DLD1 (cell line): ENCODE results near the gene RAMP3.

Experiments used
- in situ Hi-C: cut with HindIII; loops from 2 replicates; pipeline ENCODE4 v1.10.0; 2017; ENCODE audit warnings: low sequenced_read_pairs

RAMP3 gene

DNA sequence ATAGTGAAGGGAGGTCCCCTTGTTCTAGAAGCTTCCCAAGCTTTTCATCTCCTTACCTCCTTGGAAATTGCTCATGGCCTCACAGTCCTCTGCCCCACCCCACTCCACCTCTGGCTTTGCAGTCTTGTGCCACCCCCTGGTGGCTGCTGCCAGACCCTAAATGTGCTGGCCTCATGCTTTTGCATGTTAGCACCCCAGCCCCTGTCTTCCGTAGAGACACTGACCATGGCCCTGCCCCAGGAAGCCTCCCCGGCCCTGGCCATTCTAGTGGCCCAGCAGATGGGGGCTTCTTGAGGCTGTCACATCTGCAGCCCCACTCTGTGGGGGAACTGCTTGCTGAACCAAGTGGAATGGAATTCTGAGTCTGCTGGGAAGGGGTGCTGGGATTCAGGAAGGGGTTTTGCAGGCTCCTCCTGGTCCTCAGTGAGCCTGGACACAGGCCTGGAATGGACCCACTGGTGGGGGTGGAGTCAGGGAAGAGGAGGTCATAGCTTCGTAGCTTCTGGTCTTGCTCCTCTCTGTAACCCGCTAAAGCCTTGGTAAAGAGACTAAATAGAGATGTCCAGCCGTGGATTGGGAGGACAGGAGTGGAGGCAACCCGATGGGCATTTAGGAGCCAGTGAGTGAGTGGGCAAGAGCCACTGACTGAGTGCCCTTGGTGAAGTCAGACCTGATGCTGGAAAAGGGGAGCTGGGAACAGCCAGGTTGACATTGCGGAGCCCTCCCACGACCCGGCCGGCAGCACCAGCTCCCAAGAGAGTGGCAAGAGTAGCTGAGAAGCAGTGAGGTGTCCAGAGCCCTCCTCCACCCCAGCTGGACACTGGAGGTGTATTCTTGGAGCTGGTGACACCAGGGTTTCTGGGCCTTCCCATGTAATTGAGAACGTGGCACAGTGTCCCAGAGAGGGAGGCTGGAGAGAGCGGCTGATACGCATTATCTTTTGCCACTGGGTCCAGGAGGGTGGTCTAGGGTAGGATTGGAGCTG, 20.9 kb downstream of the RAMP3 start:
- in situ Hi-C loops = loop anchor here (5.0 kb wide), 1 partner anchor 64 kb away; no protein-coding TSS in a partner anchor

DNA sequence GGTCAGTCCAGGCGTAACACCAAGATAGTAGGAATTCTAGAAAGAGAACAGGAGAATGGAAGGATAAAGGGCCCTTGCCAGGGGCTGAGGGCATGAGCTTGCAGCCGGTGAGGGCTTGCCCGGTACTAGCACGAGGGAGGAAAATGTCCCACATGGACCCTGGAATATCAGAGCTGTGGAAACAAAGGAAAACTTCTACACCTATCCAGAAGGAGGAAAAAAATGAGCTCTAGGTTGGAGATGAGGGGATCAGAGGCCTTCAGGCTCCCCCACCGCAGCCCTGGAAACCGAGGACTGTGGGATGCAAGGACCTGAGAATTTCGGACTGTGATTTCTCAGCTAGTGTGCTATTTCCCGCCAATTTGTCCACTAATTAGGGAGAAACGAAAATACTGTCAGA, 22.1 kb downstream of the RAMP3 start:
- in situ Hi-C loops = loop anchor here (5.0 kb wide), 1 partner anchor 63 kb away; no protein-coding TSS in a partner anchor

DNA sequence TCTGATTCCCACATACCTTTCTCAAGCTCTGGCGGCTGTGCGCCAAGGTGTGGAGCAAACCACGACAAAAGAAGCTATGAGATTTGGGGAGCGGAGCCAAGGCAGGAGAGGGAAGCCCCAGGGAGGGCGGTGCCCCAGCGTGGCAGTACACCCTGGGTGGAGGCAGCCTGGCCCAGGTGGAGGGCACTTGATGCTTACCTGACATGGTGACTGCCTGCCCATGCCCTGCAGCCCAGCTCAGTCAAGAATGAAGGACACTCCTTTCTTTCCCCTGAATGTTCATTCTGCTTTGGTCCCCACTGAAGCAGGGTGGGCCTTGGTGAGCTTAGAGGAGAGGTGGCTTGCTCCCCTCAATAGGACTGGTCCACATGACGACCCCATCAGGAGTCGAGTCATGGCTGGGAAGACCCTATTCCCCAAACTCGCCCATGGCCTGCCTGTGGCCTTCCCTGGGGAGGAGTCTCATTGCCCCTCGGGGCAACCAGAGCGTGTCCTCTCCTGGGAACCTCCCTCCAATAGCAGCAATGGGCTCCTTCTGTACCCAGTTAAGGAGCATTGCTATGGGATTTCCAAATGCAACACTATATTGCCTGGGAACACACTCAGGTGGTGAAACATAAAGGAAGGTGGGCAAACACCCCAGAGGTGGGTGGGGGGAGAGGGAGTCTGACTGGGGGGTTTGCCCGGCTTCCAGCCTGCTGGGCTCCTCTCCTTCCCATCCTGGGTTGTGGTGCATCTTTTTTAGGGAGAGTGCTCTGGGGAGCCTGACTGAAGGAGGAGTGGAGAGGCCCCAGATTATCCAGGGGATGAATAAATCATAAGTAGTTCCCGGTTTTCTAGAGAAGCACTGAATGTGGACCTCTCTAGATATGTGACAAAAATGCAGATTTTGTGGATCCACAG, 22.7 kb downstream of the RAMP3 start:
- in situ Hi-C loops = no loop called here

DNA sequence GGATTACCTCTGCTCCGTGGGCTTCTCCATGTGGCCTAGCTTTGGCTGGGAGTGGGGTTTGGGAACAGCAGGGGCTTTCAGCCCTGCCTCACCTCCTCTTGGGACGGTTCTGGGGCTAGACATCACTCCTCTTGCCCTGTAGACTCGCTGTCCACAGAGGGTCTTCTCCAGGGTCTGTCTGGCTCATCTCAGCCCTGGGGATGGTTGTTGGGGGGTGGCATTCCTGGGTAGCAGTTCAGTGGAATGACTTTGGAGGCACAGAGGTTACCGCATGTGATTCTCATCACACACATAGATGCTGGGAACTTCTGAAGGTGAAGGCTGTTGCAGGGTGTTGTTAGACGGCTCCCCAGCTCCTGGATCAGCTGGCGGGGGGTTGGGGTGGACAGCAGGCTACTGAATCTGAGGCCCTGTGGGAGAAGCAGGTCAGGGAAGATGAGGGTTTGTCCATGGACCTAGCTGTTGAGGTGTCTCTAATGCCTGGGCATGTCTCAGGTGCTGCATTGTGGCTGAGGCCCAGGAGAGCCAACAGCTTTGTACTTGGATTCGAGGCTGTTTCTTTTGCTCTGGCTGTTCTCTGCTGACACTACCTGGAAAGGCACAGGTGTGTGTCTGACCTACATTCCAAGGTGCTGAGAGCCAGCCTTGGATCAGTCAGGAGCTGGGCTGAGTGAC, 23.8 kb downstream of the RAMP3 start:
- in situ Hi-C loops = no loop called here

DNA sequence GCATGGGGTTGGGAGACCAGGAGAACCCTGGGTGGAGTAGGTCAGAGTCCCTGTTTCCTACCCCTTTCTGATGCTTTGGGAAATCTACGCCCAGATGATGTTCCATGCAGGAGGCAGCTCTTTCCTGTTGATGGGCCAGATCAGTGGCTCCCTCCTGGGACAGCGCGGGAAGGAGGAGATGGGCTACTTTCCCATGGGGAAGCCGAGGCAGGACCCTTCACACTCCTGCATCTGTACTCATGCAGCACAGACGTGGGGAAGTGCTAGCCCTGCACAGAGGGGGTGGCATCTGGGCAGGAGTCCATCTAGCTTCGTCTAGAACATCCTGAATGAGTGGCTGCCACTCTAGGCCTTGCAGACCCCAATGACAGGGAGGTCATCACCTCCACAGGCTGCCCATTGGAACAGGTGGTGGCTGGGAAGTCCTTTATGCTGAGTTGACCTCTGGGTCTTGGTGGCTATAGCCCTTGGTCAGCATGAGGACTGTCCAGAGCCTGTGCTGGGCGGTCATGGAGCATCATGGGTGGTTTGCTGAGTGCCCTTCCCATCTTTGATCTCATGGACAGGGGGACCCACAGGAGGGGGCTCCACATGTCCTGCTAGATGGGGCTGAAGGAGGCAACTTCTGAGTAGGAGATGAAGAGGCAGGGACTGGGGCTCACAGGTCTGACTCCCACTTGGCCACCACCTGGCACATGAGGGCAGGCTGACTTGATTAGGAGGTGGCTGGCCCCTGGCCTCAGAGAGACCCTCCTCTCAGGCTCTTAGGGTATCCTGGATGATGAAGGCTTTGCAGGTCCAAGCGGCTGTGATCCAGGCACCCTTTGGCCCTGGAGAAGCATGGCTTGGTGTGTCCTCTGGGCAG, 24.6 kb downstream of the RAMP3 start:
- in situ Hi-C loops = no loop called here

DNA sequence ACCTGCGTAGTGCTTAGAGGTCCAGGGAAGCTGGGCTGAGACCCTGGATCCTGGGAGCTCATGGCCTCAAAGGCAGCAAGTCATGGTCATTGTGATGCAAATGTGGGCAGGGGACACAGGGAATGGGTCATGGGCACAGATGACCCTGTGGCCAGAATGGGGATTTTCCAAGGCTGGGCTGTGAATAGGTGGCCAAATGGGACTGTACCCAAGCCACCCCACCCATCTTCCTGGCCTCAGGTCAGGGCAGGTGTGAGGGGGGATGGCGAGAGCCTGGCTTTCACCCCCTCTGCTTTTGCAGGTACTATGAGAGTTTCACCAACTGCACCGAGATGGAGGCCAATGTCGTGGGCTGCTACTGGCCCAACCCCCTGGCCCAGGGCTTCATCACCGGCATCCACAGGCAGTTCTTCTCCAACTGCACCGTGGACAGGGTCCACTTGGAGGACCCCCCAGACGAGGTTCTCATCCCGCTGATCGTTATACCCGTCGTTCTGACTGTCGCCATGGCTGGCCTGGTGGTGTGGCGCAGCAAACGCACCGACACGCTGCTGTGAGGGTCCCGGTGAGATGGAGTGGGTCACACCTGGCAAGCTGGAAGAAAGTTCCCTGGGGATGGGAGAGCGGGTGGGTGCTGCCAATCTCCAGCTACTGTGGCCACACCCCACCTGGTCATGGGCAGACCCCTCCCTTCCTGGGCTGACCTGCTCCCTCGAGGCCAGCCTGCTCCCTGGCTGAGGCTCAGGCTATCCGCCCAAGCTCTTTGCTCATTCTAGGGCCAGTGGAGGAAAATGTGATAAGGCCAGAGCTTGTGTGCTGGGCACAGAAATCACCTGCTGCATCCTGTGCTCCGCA, 25.5 kb downstream of the RAMP3 start:
- in situ Hi-C loops = no loop called here

DNA sequence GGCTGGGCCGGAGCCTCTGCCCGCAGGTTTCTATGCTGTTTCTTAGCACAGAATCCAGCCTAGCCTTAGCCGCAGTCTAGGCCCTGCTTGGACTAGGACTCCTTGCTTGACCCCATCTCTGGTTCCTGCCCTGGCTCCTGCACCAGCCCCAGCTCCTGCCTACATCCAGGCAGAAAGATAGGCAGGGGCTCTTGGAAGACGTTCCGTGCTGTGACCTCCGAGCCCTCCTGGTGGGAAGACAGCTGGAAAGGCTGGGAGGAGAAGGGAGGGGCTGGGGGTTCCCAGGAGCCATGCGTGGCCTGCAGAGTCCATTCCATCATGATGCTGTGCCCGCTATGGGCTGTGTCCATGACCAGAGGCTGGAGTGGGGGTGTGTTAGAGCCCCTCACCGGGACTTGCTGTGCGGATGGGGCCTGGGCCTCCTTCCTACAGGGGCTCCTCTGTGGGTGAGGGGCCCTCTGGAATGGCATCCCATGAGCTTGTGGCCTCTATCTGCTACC, 26.2 kb downstream of the RAMP3 start:
- in situ Hi-C loops = no loop called here

DNA sequence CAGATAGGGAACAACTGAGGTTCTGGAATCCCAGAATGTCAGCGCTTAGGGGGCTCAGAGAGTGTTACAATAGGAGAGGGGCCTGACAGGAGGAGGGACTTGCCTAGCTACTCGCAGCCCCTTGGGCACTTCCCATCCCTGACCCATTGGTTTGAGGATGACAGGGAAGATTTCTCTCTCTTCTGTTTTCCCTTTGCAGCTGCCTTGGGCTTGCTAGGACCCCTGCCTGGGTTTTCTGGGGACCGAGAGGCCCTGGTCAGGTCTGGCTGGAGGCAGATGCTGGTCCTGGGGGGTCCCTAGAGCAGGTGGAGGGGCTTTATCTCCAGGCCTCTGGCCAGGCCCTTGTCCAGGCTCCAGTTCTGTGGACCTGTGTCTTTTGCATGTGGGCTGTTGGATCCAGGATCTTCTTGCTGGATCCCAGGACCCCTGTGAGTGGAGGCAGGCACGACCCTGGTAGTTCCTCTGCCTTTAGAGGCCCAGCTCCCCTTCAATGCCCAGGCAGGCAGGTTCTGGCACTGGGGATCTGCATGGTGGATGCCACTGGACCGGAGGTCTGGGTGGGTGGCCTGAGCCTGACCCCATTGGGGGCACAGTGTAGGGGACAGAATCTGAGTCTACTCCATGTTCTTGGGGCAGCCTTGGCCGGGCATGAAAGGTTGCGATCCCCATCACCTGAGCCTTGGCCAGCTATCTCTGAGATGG, 26.9 kb downstream of the RAMP3 start:
- in situ Hi-C loops = no loop called here

DNA sequence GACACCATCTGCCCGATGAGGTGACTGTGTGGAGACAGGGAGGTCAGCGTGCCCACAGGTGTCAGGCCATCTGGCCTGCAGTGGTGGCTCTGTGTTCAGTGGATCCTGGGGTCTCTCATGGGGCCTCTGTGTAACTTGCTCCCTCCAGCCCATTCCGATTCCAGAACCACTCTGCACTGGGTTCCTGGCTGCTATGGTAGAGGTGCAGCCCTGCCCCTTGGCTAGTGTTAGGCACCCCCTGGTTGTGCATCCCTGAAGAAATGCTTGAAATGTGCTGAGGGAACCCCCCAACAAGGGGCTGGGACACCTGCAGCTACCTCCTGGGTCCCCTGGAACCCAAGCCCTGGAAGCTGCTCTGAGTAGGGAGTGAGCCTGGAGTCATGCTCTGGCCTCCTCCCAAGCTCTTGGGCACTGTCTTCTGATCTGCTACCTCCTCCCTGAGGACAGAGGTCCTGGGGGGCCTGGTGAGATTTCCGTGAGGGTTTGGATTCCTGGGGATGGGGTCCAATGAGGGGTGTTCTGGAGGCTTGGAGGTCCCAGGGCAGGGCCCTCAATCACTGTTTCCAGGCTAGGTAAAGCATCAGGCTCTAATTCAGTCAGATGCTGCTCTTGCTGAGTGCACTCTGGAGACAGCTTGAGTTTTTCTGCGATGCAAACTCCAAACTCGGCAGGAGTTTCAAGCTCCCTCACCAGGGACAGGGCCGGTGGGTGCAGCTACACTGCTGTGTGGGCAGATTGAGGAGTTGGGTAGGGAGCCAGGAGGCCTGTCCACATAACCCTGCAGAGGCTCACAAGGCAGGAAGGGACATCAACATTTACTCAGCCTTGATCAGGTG, 27.7 kb downstream of the RAMP3 start:
- in situ Hi-C loops = no loop called here

DNA sequence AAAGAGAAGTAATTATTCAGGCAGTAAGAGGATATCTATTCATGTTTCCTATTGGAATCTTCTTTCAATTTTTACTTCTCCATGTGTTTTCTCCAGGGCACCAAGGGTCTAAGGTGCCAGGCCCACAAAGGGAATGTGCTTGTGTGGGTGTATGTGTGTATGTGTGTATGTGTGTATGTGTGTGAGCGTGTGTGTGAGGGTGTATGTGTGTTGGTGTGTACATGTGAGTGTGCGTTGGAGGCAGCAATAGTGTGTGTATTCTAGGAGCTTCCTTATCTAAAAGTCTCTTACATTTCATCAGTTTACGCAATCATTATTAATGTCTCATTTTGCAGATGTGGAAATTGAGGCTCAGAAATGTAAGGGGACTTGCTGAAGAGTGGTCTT, 28.3 kb downstream of the RAMP3 start:
- in situ Hi-C loops = no loop called here

DNA sequence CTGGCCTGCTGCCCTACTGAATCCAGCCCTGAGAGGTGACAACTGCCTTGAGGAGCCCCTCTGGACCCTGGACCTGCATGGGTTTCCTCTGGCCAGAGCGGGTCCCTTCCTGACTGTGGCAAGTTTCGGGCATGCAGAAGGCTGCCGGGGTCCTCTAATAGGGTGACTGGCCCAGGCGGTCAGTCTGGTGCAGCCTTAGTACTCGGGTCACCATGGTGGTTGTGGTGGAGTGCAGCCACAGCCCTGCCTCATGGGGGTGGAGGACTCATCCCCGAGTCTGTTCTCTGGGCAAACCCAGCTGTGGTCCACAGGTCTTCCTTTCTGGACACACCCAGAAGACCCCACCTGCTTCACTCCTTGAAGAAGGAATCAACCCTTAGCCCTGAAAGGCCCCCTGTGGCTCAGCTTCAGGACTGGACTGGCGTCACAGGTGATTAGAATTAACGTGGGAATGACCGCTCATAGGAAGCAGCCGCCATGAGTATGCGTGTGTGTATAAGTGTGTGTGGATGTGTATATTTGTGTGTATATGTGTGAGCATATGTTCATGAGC, 28.7 kb downstream of the RAMP3 start:
- in situ Hi-C loops = no loop called here

DNA sequence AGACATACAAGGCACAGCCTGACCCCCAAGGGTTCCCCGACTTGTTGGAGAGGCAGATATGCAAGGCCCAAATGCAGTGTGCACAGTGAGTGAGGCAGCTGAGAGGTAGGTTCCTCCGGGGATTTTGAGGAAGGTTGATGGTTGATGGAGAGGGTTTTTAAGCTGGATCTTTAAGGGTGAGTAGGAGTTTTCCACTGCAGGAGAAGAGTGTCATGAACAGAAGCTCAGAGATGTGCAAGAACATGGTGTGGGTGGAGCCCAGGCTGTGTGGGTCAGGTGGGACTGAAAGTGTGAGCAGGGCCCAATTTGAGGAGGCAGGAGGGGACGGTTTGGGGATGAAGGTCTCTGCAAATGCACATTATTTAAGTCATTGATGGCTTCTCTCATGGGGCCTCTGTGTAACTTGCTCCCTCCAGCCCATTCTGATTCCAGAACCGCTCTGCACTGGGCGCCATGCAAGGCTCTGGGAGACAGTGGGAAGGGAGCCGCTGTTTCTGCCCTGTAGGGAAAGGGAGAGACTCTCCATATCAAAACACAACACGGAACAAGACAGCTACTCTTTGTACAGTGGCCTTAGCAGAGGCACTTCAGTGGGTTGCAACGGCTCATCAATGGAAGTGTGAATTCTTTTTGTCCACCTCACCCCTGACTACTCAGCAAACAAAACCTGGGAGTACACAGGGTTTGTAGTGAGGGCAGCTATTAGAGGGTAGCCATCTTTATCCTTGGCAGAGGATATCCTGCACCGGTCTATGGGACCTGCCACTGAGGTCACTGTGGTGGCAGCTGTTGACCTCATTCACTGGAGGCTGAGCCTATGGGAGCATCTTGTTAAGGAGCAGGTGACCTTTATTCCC, 29.7 kb downstream of the RAMP3 start:
- in situ Hi-C loops = no loop called here

DNA sequence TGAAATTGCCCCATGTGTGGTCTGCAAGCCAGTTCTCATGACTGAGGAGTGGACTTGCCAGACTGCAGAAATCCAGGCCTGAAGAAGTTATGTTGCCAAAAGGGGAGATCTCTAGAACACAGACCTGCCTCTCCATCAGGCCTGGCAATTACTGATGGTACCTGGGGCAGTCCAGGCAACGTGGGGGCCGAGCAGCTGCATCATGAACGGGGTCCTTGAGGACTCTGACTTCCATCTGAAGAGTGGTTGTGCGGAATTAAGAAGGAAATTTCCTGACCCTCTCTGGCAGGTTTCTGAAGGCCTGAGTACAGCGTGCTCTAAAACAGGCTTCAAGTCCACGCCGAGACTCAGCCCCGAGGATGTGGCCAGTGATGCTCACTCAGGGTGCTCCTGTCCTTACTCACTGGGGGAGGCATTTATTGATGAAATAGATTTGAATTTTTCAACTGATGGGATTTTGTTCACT, 30.4 kb downstream of the RAMP3 start:
- in situ Hi-C loops = no loop called here

DNA sequence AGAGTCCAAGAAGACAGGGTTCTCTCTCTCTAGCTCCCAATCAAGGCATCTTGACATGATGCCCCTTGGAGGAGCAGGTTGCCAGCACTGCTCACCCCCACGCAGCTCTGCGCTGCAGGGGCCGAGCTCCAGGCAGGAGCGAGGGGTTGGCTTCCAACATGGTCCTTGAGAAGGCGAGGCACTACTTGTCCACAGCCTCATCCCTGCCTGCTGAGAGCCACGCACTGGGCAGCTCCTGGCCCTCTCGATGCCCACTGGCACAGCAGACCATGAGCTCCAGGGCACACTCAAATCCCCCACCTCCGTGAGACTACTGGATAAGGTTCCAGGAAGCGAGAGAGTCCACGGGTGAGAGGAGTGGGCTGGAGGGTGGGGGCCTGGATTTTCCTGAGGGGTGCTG, 31.1 kb downstream of the RAMP3 start:
- in situ Hi-C loops = no loop called here

DNA sequence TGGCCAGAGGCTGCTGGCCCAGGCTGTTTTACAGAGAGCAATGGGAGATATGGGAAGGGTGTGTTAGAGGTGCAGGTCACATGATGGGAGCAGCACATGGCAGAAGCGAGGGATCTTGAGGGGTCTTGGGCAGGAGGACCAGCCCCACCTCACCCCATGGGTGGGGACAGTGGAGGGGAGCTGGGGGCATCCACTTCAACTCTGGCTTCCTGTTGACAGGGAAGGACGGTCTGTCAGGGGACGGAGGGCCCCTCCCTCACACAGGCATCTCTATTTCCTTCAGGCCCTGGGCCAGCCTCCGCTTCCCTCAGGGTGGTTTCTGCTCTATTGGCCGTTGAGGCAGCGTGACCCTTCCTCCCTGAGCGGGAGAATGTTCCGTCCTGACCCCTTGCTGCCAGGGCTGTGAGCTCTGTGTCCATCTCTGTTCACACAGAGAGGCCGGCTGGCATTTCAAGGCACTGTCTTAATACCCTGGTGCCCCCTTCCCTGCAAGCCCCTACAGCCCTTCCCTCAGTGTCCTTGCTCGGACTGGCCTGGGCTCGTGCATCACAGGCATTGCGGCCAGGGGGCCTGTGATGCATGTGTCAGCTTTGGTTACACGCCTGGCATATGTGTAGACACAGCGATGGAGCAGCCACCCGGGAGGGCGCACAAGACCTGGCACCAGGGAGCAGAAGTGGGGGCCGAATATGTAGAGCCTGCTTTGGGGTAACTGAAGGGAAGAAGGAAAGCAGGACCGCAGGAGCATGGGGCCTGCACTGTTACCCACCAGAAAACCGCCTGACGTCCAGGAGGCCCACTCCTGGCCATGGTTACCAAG, 31.8 kb downstream of the RAMP3 start:
- in situ Hi-C loops = no loop called here
